ENCODE results near the gene ANK3. TPM values are rescaled to one million over a fixed set of nuclear protein-coding genes. Genes with fewer than 3 reads are reported as not detected.

The ANK3 gene
- total and polyA plus RNA-seq, 7 donors = 10.8 to 86.7 (median 42.5) TPM

GRCh38 chr10:60069311-60069710 is 320.4 kb downstream of the ANK3 start:
- TF ChIP-seq, protein P1, sequence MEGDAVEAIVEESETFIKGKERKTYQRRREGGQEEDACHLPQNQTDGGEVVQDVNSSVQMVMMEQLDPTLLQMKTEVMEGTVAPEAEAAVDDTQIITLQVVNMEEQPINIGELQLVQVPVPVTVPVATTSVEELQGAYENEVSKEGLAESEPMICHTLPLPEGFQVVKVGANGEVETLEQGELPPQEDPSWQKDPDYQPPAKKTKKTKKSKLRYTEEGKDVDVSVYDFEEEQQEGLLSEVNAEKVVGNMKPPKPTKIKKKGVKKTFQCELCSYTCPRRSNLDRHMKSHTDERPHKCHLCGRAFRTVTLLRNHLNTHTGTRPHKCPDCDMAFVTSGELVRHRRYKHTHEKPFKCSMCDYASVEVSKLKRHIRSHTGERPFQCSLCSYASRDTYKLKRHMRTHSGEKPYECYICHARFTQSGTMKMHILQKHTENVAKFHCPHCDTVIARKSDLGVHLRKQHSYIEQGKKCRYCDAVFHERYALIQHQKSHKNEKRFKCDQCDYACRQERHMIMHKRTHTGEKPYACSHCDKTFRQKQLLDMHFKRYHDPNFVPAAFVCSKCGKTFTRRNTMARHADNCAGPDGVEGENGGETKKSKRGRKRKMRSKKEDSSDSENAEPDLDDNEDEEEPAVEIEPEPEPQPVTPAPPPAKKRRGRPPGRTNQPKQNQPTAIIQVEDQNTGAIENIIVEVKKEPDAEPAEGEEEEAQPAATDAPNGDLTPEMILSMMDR (IDR thresholded peaks at IDR 0.05) = no peak
- TF ChIP-seq EP300 (IDR thresholded peaks at IDR 0.05) = no peak
- TF ChIP-seq POLR2A (IDR thresholded peaks at IDR 0.05) = no peak
- no peak for TF ChIP-seq POLR2AphosphoS5 (IDR thresholded peaks at IDR 0.05)
- H3K36me3 ChIP-seq = no peaks in the 10 kb centered on the region

DNA sequence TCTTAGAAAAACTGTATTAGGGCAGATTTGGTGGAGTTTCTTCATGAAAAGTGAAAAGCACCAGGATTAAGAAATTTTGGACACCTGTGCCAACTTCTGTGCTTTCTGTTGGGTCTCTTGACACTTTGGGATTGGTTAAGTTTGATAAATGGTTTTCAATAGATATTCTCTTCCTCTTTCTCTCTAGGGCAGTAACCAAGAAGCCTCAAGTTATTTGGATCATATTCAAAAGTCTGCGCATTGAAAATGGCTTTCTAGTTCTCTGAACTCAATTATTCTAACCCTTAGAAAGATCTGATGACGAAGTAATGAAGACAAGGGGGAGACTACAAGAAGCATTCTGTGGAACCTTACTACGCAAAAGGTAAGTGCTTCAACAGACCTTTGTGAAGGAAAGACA is 339.3 kb downstream of the ANK3 start:
- intact Hi-C loops (cut with DNase I) = no loop called here
- H3K4me3 ChIP-seq = no peak overlapping the region
- no peaks in the 10 kb centered on the region for H3K9me3 ChIP-seq
- DNase-seq = no peak
- no peak for TF ChIP-seq EP300 (IDR thresholded peaks at IDR 0.05)
- no peak for TF ChIP-seq POLR2A (IDR thresholded peaks at IDR 0.05)
- TF ChIP-seq, protein P1 (IDR thresholded peaks at IDR 0.05) = no peak
- no peak for TF ChIP-seq POLR2AphosphoS5 (IDR thresholded peaks at IDR 0.05)
- H3K4me1 ChIP-seq = peaks cover 0 to 6% (median 0%) of the 10 kb centered on the region in 4 donors
- no peaks in the 10 kb centered on the region for H3K27me3 ChIP-seq
- no peaks in the 10 kb centered on the region for H3K36me3 ChIP-seq
- H3K27ac ChIP-seq = no peak overlapping the region
- WGBS, 2 donors = 82 to 95% methylated on average over 3 of the region's 3 CpGs

More at GRCh38 chr10:60069311-60069710, 320.4 kb downstream of the ANK3 start:
- Histone ChIP-seq H3K27me3 (no peaks in the 10 kb centered on the region), H3K4me1 (no peaks in the 10 kb centered on the region), H3K4me3 (no peak overlapping the region), H3K9me3 (no peaks in the 10 kb centered on the region), H3K27ac (no peak overlapping the region)
- DNase-seq = no peak
- intact Hi-C loops (cut with DNase I) = no loop called here
- 95 to 97% methylated on average over 2 of the region's 2 CpGs for WGBS, 2 donors

GRCh38 chr10:60048091-60048501 is 341.6 kb downstream of the ANK3 start:
- Histone ChIP-seq H3K4me1 (peaks cover 0 to 6% (median 0%) of the 10 kb centered on the region in 4 donors), H3K9me3 (no peaks in the 10 kb centered on the region), H3K4me3 (no peak overlapping the region), H3K27ac (no peak overlapping the region), H3K36me3 (no peaks in the 10 kb centered on the region), H3K27me3 (no peaks in the 10 kb centered on the region)
- no peak for TF ChIP-seq POLR2A (IDR thresholded peaks at IDR 0.05)
- TF ChIP-seq, protein P1 (IDR thresholded peaks at IDR 0.05) = peak in 3 of 4 experiments; percentile 9 to 18 (median 11)
- intact Hi-C loops (cut with DNase I) = loop anchor here (5.0 kb wide), 1 partner anchor 421 kb away; no protein-coding TSS in a partner anchor
- DNase-seq = no peak

DNA sequence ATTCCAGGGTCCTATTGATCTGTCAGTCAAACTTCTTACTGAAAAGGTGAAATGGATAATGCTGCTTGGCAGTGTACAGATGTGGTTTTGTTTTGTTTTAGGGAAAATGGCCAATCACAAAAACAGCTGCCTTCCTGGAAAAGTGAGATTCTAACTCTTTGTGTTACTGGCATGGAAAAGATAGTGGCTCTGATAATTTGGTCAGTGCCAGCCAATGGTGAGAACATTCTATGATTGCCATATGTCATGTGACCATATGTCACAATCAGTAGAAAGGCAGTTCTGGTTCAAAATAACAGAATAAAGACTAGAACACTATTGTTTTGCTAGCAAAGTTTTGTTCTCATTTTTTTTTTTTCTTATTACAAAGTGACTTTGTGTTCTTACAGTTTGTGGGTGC is 344.1 kb downstream of the ANK3 start:
- intact Hi-C loops (cut with DNase I) = loop anchor here (5.0 kb wide), 1 partner anchor 418 kb away; no protein-coding TSS in a partner anchor
- Histone ChIP-seq H3K36me3 (no peaks in the 10 kb centered on the region), H3K4me3 (no peak overlapping the region), H3K27me3 (no peaks in the 10 kb centered on the region), H3K27ac (no peak overlapping the region), H3K9me3 (no peaks in the 10 kb centered on the region), H3K4me1 (peaks cover 0 to 9% (median 1%) of the 10 kb centered on the region in 4 donors)
- no peak for DNase-seq
- TF ChIP-seq, protein P1 (IDR thresholded peaks at IDR 0.05) = no peak

DNA sequence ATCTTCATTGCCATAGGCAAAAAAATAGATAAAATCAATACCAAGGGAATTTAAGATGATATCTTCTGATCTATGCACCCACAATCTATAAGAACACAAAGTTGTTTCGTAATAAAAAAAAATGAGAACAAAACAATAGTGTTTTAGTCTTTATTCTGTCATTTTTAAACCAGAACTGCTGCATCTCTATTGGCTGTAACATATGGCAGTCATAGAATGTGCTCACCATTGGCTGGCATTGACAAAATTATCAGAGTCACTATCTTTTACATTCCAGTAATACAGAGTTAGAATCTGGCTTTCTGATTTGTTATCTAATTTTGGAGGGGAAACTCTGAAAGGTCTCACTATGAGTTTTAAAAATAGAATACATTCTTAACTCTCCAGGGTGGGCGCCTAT is 344.7 kb downstream of the ANK3 start:
- H3K27me3 ChIP-seq = no peaks in the 10 kb centered on the region
- H3K9me3 ChIP-seq = no peaks in the 10 kb centered on the region
- TF ChIP-seq POLR2A (IDR thresholded peaks at IDR 0.05) = no peak
- TF ChIP-seq EP300 (IDR thresholded peaks at IDR 0.05) = no peak
- TF ChIP-seq, protein P1 (IDR thresholded peaks at IDR 0.05) = no peak
- no peak for TF ChIP-seq POLR2AphosphoS5 (IDR thresholded peaks at IDR 0.05)
- intact Hi-C loops (cut with DNase I) = loop anchor here (5.0 kb wide), 1 partner anchor 418 kb away; no protein-coding TSS in a partner anchor
- WGBS, 2 donors = 95 to 96% methylated on average over 2 of the region's 2 CpGs
- no peaks in the 10 kb centered on the region for H3K36me3 ChIP-seq
- no peak overlapping the region for H3K27ac ChIP-seq
- no peak overlapping the region for H3K4me3 ChIP-seq
- H3K4me1 ChIP-seq = peaks cover 0 to 13% (median 4%) of the 10 kb centered on the region in 4 donors
- no peak for DNase-seq

Measured in sigmoid colon (tissue), 7 donors.